Erythroblast (primary cell): ENCODE measurements around the gene SLC35F3.

Source experiments
- DNase-seq, 2 experiments: peaks; one replicate each; lab custom pipeline; 2025; lab: John Stamatoyannopoulos, UW
- GATA1 ChIP-seq: IDR thresholded peaks from 2 replicates; pipeline ENCODE4 v1.6.1; 2011; ENCODE audit warnings: low read depth, mild to moderate bottlenecking, control low read depth, low read length, moderate library complexity
- POLR2A ChIP-seq: IDR thresholded peaks from 2 replicates; pipeline ENCODE4 v1.6.1; 2011; ENCODE audit warnings: mild to moderate bottlenecking, low read length

Gene SLC35F3

DNA sequence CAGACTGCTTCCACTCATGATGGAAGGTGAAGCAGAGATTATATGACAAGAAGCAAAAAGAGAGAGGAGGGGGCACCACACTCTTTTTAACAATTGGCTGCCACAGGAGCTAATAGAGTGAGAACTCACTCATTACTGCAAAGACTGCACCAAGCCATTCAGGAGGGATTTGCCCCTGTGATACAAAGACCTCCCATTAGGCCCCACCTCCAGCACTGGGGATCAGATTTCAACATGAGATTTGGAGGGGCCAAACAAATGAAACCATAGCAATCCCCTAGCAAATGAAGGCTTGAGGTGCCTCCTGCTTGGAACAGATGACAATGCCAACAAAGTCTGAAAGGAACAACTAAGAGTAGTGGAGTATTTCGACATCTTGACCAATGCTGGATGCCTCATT, 346.3 kb downstream of the SLC35F3 start:
- TF ChIP-seq POLR2A (no peak), GATA1 (no peak)
- no peak for DNase-seq

DNA sequence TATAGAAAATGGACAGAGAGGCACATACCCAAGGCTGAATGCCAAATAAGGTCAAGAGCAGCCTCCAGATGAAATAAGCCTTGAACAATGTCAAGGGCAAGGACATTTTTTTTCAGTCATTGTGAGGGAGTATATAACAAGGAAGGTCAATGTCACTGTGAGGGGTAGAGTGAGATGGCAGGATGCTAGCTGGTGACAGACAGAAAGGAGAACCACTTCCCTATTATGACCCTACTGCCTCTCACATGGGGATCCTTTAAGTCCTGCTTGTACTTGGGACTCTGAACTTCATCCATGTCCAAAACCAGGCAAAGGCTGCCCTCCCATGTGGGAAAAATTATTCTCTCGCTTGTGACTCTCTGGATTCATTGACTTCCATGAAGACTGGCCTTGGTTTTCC, 349.3 kb downstream of the SLC35F3 start:
- TF ChIP-seq POLR2A (no peak), GATA1 (no peak)
- no peak for DNase-seq

DNA sequence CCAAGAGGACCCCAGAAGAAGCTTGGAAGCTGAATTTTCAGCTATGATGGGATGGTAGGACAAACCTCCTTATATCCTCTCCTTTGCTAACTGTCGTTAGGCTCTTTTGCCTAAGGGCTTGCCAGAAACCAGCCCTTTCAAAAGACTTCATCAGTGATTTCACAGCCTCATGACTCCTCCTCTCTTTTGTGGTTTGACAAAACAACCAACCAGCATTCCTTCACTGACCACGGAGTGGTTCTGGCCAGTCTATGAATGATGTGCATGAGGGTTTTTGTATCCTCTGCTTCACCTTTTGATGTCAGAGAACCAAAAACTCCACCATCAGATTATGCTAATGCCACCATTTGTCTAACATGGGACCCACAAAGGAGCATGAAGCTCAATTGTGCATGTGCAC, 351.9 kb downstream of the SLC35F3 start:
- no peak for TF ChIP-seq GATA1
- no peak for TF ChIP-seq POLR2A
- DNase-seq = no peak

GRCh38 chr1:234258071-234258470, 353.6 kb downstream of the SLC35F3 start:
- TF ChIP-seq GATA1 (no peak), POLR2A (no peak)
- no peak for DNase-seq

DNA sequence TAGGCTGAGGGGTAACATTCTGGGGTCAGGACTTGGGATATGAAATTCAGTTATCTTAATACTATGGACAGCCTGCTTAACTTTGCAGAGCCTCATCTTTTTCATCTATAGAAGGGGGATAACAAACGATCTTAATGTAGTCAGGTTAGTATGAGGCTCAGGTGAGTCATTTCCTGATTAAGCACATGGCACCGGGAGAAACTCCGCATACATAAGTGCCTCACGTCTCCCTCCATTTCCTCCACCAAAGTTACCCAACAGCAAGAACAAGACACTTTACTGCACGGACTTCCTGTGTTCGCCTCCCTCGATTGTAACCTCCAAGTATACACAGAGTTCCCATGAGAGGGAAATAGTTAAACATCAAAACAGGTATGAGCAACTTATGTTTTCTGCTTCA, 356.1 kb downstream of the SLC35F3 start:
- no peak for DNase-seq
- TF ChIP-seq GATA1 (no peak), POLR2A (no peak)

- DNase-seq = no peak
- TF ChIP-seq GATA1 = no peak
- TF ChIP-seq POLR2A = no peak
These were observed 357.1 kb downstream of the SLC35F3 start for GRCh38 chr1:234261545-234261944.

DNA sequence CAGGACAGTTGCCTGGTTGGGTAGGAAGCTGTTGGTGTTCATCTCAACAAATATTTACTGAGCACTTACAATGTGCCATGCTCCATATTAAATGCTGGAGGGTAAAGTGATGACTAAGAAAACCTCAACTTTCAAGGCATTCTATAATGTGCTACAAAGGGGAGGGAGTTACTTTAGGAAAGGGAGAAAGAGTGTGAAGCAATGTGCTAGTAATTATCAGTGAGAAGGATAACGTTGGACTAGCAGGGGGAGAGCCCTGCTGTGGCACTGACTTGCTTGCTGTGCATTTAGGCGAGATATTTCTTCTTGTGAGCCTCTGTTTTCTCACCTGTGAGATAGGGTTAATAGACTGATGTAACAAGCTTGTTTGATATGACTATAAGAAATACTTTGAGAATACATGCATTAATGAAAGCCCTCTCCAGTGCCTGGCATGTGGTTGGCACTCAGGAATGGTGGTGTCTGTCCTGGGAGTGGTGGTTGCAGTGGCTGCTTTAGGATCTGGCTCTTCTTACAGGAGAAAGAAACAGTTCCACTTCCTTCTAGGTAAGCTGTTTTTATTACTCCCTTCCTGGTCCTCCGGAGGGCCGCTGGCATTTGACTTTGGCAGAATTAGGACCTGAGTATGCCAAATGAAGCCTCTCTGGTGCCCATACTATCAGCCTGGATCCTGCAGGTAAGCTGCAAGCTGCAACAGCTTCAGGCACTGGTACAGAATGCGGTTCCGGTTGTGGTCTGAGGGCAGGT, 357.7 kb downstream of the SLC35F3 start:
- DNase-seq = no peak
- TF ChIP-seq GATA1 (no peak), POLR2A (no peak)

DNA sequence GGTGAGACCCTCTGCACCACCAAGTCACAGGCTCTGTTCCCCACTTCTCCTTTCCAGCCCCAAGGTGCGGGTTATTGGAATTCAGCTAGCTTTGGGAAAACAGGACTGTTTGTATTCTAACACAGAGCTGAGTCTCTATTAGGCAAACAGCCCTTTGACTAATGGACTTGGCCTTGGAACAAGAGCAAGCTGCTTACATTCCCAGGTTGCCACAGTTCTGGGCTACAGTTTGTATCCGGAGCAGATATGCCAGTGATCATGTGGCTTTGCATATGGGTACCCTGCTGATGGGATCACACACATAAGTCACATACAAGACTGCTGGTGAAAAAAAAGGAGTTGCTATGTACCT, 358.3 kb downstream of the SLC35F3 start:
- no peak for TF ChIP-seq GATA1
- DNase-seq = no peak

GRCh38 chr1:234264832-234265231, 360.4 kb downstream of the SLC35F3 start:
- no peak for TF ChIP-seq POLR2A
- no peak for TF ChIP-seq GATA1
- no peak for DNase-seq

GRCh38 chr1:234265321-234265720, 360.8 kb downstream of the SLC35F3 start:
- DNase-seq = no peak
- TF ChIP-seq POLR2A (no peak), GATA1 (no peak)

GRCh38 chr1:234265861-234266260, 361.4 kb downstream of the SLC35F3 start:
- no peak for TF ChIP-seq GATA1
- no peak for TF ChIP-seq POLR2A
- no peak for DNase-seq

- TF ChIP-seq GATA1 = no peak
- no peak for TF ChIP-seq POLR2A
- DNase-seq = no peak
These were observed 365.6 kb downstream of the SLC35F3 start for GRCh38 chr1:234270093-234270492.

- no peak for DNase-seq
- TF ChIP-seq POLR2A (no peak), GATA1 (no peak)
These were observed 366.2 kb downstream of the SLC35F3 start for GRCh38 chr1:234270581-234271242.

DNA sequence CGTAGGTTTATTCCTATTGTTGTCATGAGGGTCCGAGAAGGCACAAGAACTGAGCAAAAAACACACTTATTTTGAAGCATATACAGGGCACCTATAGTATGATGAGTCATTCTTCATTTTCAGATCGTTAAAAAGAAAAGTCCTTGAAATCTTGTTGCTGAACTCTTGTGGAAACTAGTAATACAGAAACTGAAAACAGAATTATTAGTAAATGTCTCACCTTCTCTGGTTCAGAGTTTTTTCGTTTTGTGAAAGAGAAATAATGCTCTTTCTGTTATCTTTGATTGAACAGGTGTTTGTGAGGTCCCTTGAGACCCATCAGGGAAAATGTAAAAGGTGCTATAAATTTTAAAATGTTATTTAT, 366.7 kb downstream of the SLC35F3 start:
- DNase-seq = no peak
- TF ChIP-seq GATA1 (no peak), POLR2A (no peak)

DNA sequence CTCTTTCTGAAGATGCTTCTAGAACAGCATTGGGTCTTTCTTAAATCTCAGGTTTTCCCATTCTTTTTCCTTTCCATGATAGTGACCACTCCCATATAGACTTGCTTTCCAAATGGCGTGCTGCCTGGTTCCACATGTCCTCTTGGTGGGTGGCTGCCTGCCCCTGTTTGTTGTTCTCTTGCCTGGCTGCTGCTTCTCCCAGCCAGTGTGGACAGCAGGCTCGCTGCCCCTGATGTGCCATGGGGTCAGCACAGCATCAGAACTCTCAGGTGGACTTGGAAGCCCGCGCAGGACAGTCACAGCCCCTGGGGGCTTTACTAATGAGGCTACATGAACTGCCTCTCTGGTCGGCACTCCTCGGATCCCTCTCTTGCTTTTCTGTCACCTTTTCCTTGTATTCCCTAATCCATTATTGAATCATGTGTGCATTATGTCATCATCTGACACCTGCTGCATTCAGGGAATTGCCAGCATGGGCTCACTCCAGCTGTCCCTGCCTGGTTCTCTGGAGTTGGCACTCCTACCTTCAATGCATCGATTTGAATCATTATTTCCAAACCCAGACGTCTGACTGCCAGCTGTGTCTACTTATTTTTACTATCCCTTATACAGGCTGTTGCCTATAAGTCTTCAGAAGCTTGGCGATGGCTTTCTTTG, 368.3 kb downstream of the SLC35F3 start:
- DNase-seq = no peak

More for the DNA sequence above, 368.3 kb downstream of the SLC35F3 start:
- no peak for TF ChIP-seq GATA1
- TF ChIP-seq POLR2A = no peak
